Bronchial epithelial cell (primary cell): Measurements from ENCODE around the gene DSCAM. TPM values are rescaled to one million over a fixed set of nuclear protein-coding genes. Genes with fewer than 3 reads are reported as not detected.

Source experiments
- DNase-seq: peaks from one replicate; pipeline ENCODE4 v3.0.0-alpha.2; 2010; ENCODE audit warnings: low read depth
- FAIRE-seq: peaks from 2 replicates; lab custom pipeline; 2011; peaks lifted over from hg19 to GRCh38; lab: Jason Lieb, UNC
- H3K27me3 ChIP-seq: 2 replicates; pipeline ENCODE4 v1.5.1; 2011; ENCODE audit warnings: low read length; ENCODE audit not compliant: control insufficient read depth, insufficient read depth
- H3K36me3 ChIP-seq: 2 replicates; pipeline ENCODE4 v1.5.1; 2011; ENCODE audit warnings: low read length; ENCODE audit not compliant: control insufficient read depth, insufficient read depth
- H3K4me3 ChIP-seq: 2 replicates; pipeline ENCODE4 v1.5.1; 2011; ENCODE audit warnings: mild to moderate bottlenecking, low read depth, low read length, control low read depth
- CTCF ChIP-seq: IDR thresholded peaks from 2 replicates; pipeline ENCODE4 v1.5.1; 2011; ENCODE audit warnings: mild to moderate bottlenecking, moderate library complexity, low read length, control low read depth, inconsistent platforms; ENCODE audit not compliant: insufficient read depth, severe bottlenecking
- total RNA-seq: library from RNA; depleted of rRNA; stranded (reverse); fragments of >200 nt; gene quantifications from 2 replicates; pipeline ENCODE4 v1.2.1, GENCODE V29; 2014

The DSCAM gene
- total RNA-seq, 1 donor from 2014 or later, result 0.53 TPM

GRCh38 chr21:40313260-40313659 lies 533.7 kb downstream of the DSCAM start:
- Histone ChIP-seq H3K4me3 (no peak overlapping the region), H3K27me3 (no peaks in the 10 kb centered on the region), H3K36me3 (no peaks in the 10 kb centered on the region)
- no peak for DNase-seq
- FAIRE-seq, result no peak
- TF ChIP-seq CTCF, result no peak

GRCh38 chr21:40300300-40300699 lies 546.7 kb downstream of the DSCAM start:
- DNase-seq, result no peak
- Histone ChIP-seq H3K4me3 (no peak overlapping the region), H3K27me3 (no peaks in the 10 kb centered on the region), H3K36me3 (no peaks in the 10 kb centered on the region)
- FAIRE-seq, result no peak
- no peak for TF ChIP-seq CTCF

- TF ChIP-seq CTCF, result no peak
- FAIRE-seq, result no peak
Observed at GRCh38 chr21:40299451-40299850, 547.5 kb downstream of the DSCAM start.

GRCh38 chr21:40294345-40294744 lies 552.6 kb downstream of the DSCAM start:
- no peak for FAIRE-seq
- TF ChIP-seq CTCF, result no peak
- no peak for DNase-seq
- H3K27me3 ChIP-seq, result no peaks in the 10 kb centered on the region
- no peaks in the 10 kb centered on the region for H3K36me3 ChIP-seq
- H3K4me3 ChIP-seq, result no peak overlapping the region

More at GRCh38 chr21:40299451-40299850, 547.5 kb downstream of the DSCAM start:
- no peaks in the 10 kb centered on the region for H3K27me3 ChIP-seq
- H3K36me3 ChIP-seq, result no peaks in the 10 kb centered on the region
- no peak for DNase-seq
- H3K4me3 ChIP-seq, result no peak overlapping the region

- no peak overlapping the region for H3K4me3 ChIP-seq
- no peak for FAIRE-seq
- H3K27me3 ChIP-seq, result no peaks in the 10 kb centered on the region
- TF ChIP-seq CTCF, result no peak
- no peak for DNase-seq
- no peaks in the 10 kb centered on the region for H3K36me3 ChIP-seq
Observed at GRCh38 chr21:40291560-40291959, 555.4 kb downstream of the DSCAM start.

GRCh38 chr21:40284409-40284808 lies 562.5 kb downstream of the DSCAM start:
- Histone ChIP-seq H3K4me3 (no peak overlapping the region), H3K27me3 (no peaks in the 10 kb centered on the region), H3K36me3 (no peaks in the 10 kb centered on the region)
- TF ChIP-seq CTCF, result no peak
- FAIRE-seq (no peak), DNase-seq (no peak)
